Activated CD4-positive, alpha-beta T cell treated with anti-CD3 and anti-CD28 coated beads for 4 hours (primary cell): ENCODE data around the gene HPGDS.
"Not testable (repeated sequence)": the region's sequence is repeated elsewhere in the genome, so short reads cannot be mapped to it uniquely, and the experiment has no call there.

Experiments used
- DNase-seq, 2 donors: peaks; one replicate each; pipeline ENCODE4 v3.0.0-alpha.2; 2020

HPGDS gene

DNA sequence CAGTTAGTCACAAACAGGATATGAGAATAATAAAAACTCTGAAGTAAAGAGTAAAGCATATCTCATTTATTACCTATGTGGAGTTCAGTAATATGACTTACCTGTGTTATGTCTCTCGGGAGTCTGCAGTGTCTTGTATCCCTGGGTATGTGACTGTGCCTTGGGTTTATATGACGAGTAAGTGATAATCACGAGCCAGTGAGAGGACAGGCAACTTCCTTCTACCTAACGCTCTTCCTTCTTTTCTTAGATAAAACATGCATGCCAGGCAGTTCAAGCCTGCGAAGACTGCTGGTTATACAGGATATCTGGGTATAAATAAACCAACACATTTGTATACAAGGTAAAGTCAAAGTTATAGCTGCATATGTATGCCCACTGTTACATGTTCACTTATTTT lies at the start of gene HPGDS:
Gene HPGDS (minus strand): TSS at position 143 of the 400 bp plus-strand sequence. CDS start 8,207 bp downstream, outside the sequence.
- DNase-seq, result no peak

DNA sequence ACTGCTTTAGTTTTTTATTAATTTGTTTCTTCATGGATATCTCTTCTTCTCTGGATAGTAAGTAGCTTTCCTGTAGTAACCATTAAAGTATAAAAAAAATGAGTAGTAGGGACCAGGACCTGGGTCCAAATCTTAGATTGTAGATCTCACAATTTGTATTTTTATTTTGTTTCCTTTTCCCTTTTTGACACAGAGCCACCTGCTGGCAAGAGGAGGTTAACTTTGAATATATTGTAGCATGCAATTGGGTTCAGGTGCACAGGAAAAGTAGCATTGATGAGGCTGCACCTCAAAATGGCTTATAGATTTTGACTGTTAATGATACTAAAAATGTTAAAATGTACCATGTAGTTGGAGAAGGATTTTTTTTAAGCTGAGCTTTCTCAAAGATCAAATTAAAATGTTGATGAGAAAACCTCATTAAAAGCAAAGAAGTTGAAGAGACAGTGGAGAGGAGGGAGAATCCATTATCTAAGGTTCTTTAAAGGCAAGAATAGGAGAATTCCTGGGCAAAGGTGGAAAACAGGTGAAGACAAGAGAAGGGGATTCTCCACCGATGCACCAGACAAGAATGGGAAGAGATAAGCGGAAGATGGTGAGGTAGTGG lies 48.3 kb upstream of the HPGDS start:
- DNase-seq, result peak in 1 of 2 donors; percentile 4

DNA sequence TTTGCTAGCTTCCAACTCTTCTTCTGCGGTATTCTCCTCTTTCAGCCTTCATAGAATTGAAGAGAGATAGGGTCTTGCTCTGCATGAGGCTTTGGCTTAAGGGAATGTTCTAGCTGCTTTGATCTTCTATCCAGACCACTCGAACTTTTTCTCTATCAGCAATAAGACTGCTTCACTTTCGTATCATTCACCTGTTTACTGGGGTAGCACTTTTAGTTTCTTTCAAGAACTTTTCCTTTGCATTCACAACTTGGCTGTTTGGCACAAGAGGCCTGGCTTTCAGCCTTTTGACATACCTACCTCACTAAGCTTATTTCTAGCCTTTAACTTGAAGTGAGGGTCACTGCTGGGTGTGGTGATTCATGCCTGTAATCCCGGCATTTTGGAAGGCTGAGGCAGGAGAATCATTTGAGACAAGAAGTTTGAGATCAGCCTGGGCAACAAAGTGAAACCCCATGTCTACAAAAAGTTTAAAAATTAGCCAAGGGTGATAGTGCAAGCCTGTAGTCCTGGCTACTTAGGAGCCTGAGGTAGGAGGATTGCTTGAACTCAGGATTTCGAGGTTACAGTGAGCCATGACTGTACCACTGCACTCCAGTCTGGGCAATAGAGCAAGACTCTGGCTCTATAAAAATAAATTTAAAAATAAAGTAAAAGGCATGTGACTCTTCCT lies 47.1 kb upstream of the HPGDS start:
- DNase-seq, result no peak

DNA sequence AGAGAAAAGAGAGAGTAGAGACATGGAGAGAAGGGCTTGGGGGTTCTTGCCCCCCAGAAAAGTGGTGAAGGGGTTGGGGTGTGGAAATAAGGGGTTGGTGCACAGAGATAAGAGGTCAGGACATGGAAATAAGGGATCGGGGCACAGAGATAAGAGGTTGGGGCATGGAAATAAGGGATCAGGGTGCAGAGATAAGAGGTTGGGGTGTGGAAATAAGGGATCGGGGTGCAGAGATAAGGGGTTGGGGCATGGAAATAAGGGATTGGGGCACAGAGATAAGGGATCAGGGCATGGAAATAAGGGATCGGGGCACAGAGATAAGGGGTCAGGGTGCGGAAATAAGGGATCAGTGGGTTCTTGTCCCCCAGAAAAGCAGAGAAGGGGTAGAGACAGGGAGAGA lies 45.3 kb upstream of the HPGDS start:
- DNase-seq, result not testable (repeated sequence)

DNA sequence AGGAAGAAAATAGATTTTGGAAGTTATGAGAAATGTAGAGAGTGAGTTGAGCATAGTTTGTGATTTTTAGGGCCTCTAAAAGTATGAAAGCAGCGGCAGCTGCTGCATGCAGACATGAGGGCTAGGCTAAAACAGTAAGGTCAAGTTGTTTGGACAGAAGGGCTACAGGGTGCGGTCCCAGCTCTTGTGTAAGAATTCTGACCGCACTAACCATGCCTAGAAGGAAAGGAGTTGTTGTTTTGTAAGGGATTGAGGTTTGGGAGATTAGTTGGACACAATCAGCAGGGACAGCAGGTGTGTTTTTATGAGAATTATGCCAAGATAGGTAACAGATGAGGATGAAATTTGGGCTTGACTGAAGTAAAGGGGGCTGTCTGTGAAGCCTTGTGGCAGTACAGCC lies 42.8 kb upstream of the HPGDS start:
- not testable (repeated sequence) for DNase-seq

DNA sequence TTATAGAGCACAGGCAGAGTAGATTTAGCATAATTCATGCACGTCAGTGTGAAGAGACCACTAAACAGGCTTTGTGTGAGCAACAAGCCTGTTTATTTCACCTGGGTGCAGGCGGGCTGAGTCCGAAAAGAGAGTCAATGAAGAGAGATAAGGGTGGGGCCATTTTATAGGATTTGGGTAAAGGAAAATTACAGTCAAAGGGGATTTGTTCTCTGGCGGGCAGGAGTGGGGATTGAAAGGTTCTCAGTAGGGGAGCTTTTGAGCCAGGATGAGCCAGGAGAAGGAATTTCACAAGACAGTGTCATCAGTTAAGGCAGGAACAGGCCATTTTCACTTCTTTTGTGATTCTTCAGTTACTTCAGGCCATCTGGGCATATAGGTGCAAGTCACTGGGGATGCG lies 40.3 kb upstream of the HPGDS start:
- DNase-seq, result not testable (repeated sequence)

DNA sequence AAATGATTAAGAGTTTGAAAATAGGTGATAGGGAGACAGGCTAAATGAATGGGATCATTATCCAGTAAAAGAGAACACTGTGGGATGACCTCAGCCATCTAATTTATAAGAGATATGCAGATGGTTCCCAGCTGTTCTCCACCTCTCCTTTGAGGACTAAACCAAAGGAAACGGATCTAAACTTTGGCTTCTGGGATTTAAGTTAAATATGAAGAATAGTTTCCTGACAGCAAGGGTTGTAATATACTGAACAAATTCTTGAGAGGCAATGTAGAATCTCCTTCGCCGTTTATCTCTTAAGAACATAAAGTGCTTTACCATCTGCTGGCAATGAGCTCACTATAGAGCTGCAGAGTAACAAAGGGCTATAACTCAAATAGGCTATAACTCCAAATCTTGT lies 35.4 kb upstream of the HPGDS start:
- no peak for DNase-seq

DNA sequence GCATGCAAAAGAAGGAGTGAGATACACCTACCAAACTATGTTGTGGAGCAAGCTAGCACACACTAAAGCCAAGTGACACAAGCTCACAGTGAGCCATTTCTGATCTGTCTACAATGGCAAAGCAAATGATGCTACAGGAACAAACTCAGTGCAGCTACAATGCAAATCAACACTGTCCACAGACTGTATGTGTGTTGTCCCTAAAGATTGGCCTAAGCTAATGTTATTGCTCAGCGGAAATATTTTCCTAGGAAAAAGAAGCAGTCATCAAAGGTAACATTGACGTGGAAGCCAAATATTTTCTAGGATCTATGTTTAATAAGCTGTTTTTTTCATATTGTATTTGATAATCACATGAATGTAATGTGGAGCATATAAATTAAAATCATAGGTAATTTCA lies 34.7 kb upstream of the HPGDS start:
- no peak for DNase-seq

DNA sequence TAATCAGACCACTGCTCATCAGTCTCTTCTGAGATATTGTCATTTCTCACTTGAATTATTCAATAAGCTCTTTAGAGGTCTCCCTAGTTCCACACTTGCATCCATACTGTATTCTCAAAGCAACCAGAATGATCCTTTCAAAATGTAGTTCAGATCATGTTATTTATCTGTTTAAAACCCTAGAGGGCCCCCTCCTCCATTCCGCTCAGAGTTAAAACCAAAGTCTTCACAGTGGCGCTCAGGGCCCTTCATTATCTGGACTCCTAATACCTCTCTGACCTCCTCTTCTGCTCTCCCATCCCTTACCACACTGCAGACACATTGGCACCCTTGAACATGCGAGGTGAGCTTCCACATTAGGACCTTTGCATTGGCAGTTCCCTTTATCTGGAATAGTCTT lies 32.7 kb upstream of the HPGDS start:
- DNase-seq, result no peak

DNA sequence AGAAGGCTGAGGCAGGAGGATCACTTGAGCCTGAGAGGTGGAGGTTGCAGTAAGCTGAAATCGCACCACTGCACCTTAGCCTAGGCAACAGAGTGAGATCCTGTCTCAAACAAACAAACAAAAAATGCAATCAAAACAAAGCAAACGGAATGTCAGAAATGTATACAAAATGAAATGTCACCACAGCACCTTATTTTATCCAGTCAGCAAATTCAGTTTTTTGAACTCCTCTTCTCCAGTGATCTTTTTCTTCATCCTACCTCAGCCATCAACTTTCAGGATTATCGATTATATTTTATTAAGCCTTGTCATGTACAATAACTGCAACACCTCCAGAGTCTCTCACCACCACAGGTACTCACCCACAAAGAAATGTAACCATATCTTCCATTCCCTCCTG lies 31.1 kb upstream of the HPGDS start:
- DNase-seq, result no peak

DNA sequence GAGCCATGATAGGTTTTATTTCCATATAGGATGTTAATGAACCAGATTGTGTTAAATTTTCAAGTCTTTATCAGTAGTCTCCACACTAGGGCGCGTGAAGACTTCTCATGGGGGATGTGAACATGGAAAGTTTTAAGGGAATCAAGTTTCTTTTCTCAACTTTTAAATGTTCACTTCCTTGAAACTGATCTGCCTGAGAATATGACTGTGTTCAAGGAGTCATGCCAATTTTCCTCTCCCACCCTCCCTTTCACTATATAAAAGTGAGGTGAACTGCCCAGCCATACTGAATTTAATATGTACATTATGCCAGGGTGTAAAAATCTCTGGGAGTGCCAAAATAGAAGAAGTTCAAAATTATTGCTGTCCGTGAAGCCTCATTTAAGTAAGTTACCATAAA lies 30.4 kb upstream of the HPGDS start:
- no peak for DNase-seq

DNA sequence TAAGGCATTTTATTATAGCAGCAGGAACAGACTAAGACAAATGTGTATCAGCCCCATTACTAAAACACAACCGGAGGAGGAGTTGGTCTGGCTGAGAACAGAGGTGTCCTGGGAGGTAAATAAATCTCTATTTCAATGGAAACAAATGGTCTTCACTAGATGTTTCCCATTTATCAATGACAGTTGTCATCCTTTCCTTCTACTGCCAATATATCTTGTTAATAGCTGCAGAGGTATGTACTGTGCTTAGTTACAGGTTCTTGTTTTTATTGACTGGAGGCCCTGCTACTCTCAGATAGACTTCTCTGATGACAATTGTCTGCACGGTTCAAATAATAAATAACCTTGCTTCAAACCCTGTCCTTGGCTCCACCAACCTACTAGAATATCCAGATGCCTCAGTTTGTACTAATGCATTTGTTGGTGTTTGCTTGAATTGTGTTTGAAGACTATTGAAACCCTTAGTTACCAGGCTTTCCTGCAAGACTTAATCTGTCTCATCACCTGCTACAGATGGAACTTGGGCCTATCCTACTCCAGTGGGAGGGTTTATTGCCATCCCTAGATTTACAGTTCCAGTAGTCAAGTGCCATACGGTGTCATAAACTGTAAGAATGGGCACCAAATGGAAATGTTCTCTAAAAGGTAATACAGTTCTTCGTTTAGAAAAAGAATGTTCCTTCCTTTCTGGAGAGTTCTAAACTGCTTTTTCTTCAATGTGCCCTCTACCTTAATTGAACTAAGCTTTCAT lies 29.8 kb upstream of the HPGDS start:
- no peak for DNase-seq

DNA sequence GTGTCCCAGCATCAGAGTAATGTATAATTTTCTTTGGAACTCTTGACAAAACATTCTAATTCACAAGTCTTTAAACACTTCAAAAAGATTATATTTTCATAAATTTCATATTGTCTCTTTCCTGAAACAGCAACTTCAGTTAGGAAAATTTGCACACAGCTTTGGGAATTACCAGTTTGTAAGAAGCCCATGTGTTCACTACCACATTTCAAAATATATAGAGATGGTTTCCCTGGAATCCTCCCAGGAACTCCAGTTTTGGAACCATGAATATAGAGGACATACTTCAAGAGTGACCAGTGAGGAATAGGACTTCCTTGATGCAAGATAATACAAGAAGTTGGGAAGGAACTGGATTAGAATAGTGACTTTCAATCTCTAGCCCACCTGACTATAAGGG lies 28.7 kb upstream of the HPGDS start:
- no peak for DNase-seq

DNA sequence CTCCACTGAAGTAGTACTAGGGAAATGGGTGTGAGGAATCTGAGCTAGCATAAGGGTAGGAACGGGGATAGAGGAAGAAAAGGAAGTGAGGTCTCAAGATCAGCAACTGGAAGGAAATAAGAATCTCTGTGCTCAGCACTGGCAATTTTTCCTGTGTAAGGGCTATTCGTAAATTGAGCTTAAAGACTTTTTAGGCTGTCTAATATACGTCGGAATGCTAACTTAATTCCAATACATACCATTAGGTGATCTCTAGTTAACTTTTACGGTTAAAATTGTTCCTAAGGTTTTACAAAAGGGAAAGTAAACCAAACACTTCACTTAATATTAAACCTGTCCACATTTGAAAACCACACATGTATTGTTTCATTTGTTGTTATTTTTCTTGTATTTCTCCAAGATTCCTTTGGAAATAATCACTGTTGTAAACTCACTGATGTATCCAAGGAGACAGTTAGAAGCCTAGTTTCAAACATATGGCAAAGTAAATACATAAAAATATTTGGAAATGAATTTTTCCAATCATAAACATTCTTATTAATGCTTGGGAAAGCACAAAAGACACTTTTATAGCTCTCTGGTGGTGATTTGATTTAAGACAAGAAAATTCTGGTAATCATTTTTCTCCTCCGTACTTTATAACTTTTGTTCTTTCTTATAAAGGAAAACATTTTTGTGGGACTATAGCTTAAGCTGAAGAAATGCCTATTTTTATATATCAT lies 28.1 kb upstream of the HPGDS start:
- DNase-seq, result no peak

DNA sequence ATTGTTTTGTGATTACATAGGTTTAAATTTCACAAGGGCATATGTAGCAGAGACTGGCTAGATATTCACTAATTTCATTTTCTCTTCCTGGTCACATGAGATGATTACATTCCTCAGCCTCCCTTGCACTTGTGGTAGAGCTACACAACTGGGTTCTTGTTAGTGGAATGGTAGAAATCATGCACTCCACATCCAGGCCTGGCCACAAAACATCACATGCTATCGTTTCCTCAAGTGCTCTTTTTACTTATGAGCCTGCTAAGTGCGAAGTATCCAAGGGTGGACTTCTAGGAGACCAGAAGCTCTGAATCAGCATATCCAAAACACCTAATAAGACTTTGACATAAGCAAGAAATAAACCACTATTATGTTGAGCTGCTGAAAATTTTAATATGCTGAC lies 26.4 kb upstream of the HPGDS start:
- no peak for DNase-seq

DNA sequence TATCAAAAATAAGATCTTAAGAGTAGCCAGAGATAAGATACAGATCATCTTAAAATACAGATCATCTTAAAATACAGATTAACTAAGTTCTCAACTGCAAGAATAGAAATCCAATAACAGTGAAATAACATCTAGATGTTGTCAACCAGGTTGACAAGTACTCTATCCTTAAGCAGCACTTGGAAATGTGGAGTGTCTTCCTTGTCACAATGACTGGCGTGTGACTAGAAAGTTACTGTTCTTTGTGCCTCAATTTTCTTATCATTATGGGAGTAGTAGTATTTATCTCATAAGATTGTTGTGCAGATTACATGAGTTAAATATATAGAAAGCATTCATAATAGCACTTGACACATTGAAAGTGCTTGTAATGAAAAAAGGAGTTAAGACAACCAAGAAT lies 25.8 kb upstream of the HPGDS start:
- DNase-seq, result no peak

DNA sequence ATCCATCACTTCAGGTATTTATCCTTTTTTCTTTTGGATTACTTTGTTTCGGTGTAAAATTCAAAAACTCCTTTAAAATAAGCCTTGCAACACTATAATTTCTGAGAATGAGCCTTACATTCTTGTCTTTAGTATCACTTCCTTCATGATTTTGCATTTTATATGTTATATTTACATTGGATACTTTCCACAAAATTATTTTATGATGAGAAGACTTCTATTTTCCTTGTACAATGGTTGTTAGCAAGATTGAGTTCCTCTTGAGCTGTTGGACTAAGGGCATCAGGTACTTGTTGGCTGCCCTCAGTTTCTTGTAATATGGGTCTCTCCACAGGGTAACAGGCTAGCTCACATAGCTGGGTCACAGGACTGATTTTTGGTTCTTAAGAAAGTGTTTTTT lies 22.7 kb upstream of the HPGDS start:
- no peak for DNase-seq

DNA sequence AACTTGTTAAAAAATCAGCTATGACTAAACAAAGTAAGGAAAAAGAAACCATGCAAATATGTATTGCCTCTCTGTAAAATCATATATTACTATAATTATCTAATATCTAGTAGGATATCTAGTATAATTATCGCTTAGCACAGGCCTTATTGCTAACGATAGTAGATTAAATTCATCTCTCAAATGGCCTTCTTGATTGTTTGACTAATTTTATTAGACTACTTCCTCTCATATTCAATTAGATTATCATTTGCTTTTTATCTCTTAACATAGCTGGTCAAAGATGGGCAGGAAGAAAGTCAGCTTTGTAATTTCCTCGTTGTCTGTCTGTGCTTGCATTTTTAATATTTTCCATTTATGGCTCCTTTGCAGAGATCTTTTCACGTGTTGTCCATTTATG lies 21.9 kb upstream of the HPGDS start:
- no peak for DNase-seq

DNA sequence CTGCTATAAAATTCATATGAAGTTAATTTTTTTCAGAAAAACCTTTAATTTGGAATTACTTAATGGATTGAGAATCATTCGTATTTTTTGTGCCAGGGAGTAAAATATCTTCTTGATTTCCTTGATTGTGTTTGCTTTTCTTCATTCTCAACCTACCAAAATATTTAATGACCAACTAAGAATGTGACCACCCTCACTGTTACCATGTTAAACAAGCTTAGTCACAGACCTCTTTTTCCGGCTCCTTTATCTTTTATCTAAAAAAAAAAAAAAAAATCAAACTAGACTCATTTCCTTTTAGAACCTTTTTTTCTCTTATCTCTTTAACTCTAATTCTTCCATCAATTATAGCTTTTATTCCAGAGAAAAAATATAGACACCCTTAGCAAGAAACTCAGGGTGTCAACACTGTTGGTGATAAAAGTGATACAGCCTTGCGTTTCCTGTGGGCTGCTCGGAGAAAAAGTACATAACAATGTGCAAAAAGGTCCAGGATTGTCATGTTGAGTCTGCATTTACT lies 20.6 kb upstream of the HPGDS start:
- DNase-seq, result no peak

DNA sequence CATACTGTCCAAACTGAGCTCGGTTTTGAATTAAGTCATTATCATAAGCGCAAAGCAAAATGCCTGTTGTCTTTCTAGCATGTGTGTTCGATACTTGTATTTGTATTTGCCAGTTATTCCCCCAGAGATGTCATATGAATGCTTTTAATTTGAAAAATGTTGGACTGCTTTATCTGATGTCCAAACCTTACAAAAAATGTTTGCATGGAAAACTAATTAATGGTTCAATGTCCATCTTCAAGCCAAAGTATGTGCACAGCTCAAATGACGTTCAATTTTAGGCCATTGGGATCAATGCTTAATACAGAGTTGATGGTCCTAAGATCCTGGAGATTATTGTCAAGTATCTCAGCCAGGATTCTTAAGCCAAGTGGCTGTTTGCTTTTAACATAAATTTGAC lies 17.2 kb upstream of the HPGDS start:
- DNase-seq, result no peak

DNA sequence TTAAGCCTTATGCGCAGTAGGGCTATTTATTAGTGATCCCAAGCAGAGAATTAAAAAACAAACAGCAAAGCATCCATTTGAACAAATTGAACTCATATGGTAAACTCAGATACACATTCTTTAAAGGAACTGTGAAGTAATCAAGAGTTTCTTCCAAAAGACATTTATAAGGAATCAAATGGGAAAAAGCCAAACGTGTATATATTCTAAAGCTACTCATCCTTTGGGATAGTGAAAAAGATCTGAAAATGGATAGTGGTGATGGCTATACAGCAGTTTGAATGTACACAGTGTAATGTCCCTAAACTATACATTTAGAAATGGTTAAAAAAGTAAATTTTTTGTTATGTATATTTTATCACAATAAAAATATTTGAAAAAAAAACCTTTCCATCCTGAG lies 16.6 kb upstream of the HPGDS start:
- no peak for DNase-seq

DNA sequence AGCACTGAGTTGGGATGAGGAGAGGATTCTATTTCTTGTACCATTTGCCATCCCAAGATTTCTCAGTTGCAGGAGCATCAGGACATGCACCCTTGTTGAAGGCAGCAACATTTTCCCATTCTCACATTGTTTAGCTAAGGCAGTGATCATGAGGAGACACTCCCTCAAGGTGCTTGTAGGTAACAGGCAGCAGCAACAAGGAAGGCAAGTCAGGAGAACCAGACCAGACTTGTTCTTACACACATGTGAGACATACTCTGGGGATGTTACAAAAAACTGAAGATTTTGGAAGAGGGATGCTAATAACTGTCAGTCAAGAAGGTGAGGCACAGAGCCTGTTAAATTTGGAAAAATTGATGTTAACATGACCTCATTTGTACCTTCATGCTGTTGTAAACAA lies 15.5 kb upstream of the HPGDS start:
- no peak for DNase-seq

DNA sequence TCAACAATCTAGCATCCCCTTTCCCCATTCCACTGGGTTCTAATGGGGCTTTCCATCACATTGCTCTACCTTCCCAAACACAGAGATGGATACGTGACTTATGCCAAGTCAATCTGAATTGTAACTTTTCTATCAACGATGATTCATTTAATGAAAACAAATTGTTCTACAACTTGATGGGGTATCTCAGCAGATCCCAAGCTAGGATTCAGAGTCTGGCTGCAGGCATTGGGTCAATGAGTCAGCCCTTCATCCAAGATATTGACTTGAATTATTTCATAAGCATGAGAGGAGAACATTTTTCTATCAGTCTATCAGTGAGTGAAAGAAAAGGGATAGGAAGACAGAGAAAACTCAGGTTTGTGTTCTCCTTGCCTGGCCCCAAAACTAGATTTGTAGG lies 15.0 kb upstream of the HPGDS start:
- DNase-seq, result no peak
